Measurements from ENCODE around the gene SEZ6L.
A peak's percentile ranks its signal among the peaks of the same experiment; 100 is the strongest.

Gene SEZ6L

GRCh38 chr22:26169315-26170111, at the start of gene SEZ6L:
Gene SEZ6L (plus strand): TSS chr22:26169462. CDS start chr22:26169670, 208 bp downstream.
- no peak for DNase-seq (ENCODE audit: low read depth in 2 of 2)

GRCh38 chr22:26122920-26123468, 46.3 kb upstream of the SEZ6L start:
- DNase-seq (ENCODE audit: low read depth in 2 of 2) = no peak

- no peak for DNase-seq (ENCODE audit: low read depth in 2 of 2)
Measured at GRCh38 chr22:26124991-26125725, 44.1 kb upstream of the SEZ6L start.

- DNase-seq (ENCODE audit: low read depth in 2 of 2) = no peak
Measured at GRCh38 chr22:26127126-26127525, 42.1 kb upstream of the SEZ6L start.

GRCh38 chr22:26127556-26127955, 41.7 kb upstream of the SEZ6L start:
- DNase-seq (ENCODE audit: low read depth in 2 of 2) = no peak

GRCh38 chr22:26131589-26132154, 37.6 kb upstream of the SEZ6L start:
- DNase-seq (ENCODE audit: low read depth in 2 of 2) = no peak

- no peak for DNase-seq (ENCODE audit: low read depth in 2 of 2)
Measured at GRCh38 chr22:26134654-26135330, 34.5 kb upstream of the SEZ6L start.

GRCh38 chr22:26135806-26136205, 33.5 kb upstream of the SEZ6L start:
- DNase-seq (ENCODE audit: low read depth in 2 of 2) = no peak

- no peak for DNase-seq (ENCODE audit: low read depth in 2 of 2)
Measured at GRCh38 chr22:26139310-26139709, 30.0 kb upstream of the SEZ6L start.

DNA sequence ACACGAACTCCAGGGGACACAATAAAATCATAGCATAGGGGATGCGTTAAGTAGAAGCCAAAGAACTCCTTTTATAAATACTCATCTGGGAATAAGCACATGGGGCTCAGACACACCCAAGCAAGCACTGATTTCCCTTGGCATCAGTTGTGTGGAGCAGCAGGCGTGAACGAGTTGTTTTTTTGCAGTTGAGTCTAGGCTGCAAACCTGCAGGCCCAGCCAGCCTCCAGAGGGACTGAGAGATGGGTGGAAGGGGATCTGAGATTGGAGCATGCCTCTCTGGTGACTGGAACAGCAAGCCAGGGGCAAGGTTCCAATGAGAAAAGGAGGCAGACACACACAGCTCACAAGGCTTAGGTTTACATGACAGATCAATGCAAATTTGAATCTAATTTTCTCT, 27.4 kb upstream of the SEZ6L start:
- no peak for DNase-seq (ENCODE audit: low read depth in 2 of 2)

DNA sequence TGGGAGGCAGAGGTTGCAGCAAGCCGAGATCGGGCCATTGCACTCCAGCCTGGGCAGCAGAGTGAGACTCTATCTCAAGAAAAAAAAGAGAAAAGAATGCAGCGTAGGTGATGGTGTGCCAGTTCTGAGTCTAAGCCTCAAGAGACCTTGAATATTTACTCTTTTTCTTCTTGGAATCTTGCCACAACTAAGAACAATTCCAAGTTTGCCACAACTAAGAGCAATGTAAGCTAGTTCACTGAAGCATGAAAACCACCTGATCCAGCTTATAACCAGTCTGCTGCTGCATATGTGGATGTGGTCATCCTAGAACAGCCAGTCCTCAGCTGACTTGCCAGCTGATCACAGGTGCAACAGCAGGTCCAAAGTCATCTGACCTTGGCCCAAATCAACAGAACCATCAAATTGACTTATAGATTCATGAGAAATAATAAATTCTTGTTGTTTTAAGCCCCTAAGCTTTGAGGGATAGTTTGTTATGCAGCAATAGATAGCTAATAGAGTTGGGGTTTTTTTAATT, 25.4 kb upstream of the SEZ6L start:
- no peak for DNase-seq (ENCODE audit: low read depth in 2 of 2)

DNA sequence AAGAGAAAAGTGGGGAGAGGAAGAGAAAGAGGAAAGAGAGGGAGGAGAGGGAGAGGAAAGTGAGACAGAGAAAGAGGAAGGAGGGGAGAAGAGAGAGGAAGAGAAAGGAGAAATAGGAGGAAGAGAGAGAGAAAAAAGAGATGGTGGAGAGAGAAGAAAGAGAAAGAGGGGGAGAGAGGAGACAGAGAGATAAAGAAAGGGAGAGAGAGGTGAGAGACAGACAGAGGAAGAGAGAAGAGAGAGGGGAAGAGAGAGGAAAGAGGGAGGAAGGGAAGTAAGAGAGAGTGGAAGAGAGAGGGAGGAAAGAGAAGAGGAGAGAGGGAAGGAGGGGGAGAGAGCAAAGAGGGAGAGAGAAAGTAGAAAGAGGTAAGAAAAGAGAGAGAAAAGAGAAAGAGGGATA, 9.4 kb upstream of the SEZ6L start:
- no peak for DNase-seq (ENCODE audit: low read depth in 2 of 2)

GRCh38 chr22:26161746-26162145, 7.5 kb upstream of the SEZ6L start:
- no peak for DNase-seq (ENCODE audit: low read depth in 2 of 2)

GRCh38 chr22:26162926-26163325, 6.3 kb upstream of the SEZ6L start:
- no peak for DNase-seq (ENCODE audit: low read depth in 2 of 2)

- DNase-seq (ENCODE audit: low read depth in 2 of 2) = no peak
Measured at GRCh38 chr22:26164174-26164573, 5.1 kb upstream of the SEZ6L start.

- DNase-seq (ENCODE audit: low read depth in 2 of 2) = no peak
Measured at GRCh38 chr22:26168330-26168851, 871 bp upstream of the SEZ6L start.

- DNase-seq (ENCODE audit: low read depth in 2 of 2) = no peak
Measured at GRCh38 chr22:26168939-26169314, 335 bp upstream of the SEZ6L start.

GRCh38 chr22:26170112-26170492, 840 bp downstream of the SEZ6L start:
- no peak for DNase-seq (ENCODE audit: low read depth in 2 of 2)

- DNase-seq (ENCODE audit: low read depth in 2 of 2) = no peak
Measured at GRCh38 chr22:26170795-26171580, 1.7 kb downstream of the SEZ6L start.

- peak; percentile 1 to 22 for DNase-seq (ENCODE audit: low read depth in 2 of 2)
Measured at GRCh38 chr22:26172389-26172990, 3.2 kb downstream of the SEZ6L start.
